ENCODE data around the gene VPS45. TPM values are rescaled to one million over a fixed set of nuclear protein-coding genes. Genes with fewer than 3 reads are reported as not detected.

VPS45 gene
- total RNA-seq, 1 donor from 2014 or later, result 41.5 TPM

DNA sequence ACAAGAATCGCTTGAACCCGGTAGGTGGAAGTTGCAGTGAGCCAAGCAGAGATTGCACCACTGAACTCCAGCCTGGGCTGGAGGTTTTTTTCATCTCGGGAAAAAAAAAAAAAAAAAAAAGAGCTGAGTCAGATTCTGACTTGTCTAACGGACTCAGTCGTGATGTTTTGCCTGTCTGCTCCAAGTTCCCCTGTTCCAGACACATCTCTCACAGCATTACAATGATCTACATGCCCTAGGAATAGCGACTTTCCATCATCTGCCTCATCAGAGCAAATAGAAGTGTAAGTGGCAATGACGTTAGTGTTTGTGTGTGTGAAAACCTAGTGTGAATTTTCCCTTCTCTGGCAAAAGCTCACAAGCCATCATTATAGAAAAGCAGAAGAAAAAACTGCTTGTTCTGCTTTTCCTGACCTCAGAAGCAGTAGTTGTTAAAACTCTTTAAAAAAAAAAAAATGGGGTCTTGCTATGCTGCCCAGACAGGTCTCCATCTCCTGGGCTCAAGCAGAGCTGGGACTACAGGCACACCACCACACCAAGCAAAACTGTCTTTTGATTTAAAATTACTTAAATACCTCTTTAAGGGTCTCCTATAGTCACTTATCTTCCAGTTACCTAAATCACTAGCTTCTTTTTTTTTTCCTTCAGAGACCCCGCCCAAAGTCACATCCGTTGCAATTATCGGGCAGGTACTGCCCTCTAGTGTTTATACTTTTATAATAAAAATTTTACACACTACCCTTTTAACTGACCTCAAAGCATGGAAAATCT is 119.4 kb downstream of the VPS45 start:
- Mint-ChIP-seq H3K4me3 (peak overlapping the region; percentile 24), H3K36me3 (no peaks in the 10 kb centered on the region), H3K27me3 (no peaks in the 10 kb centered on the region), H3K9me3 (no peaks in the 10 kb centered on the region), H3K27ac (peak overlapping the region; percentile 51), H3K4me1 (ENCODE audit: unreplicated experiment) (peaks cover 6% of the 10 kb centered on the region)
- TF ChIP-seq, protein P1, sequence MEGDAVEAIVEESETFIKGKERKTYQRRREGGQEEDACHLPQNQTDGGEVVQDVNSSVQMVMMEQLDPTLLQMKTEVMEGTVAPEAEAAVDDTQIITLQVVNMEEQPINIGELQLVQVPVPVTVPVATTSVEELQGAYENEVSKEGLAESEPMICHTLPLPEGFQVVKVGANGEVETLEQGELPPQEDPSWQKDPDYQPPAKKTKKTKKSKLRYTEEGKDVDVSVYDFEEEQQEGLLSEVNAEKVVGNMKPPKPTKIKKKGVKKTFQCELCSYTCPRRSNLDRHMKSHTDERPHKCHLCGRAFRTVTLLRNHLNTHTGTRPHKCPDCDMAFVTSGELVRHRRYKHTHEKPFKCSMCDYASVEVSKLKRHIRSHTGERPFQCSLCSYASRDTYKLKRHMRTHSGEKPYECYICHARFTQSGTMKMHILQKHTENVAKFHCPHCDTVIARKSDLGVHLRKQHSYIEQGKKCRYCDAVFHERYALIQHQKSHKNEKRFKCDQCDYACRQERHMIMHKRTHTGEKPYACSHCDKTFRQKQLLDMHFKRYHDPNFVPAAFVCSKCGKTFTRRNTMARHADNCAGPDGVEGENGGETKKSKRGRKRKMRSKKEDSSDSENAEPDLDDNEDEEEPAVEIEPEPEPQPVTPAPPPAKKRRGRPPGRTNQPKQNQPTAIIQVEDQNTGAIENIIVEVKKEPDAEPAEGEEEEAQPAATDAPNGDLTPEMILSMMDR (conservative IDR thresholded peaks at IDR 0.05), result peak; percentile 82
- DNase-seq (ENCODE audit: extremely low spot score, unreplicated experiment), result no peak

DNA sequence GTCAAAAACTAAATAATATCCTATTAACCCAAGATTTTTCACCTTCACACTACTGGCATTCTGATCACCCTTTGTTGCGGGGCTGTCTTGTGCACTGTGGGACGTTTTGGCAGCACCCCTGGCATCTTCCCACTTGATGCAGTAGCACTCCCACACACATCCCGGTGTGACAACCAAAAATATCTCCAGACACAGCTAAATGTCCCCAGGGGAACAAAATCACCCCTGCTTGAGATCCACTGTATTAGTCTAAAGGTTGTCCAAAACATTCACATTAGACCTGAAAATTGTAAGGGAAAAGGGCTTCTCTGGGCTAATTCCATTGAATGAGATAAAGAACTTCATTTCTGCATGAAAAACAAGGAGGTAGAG is 120.0 kb downstream of the VPS45 start:
- TF ChIP-seq, protein P1 (conservative IDR thresholded peaks at IDR 0.05), result peak; percentile 37
- Mint-ChIP-seq H3K36me3 (no peaks in the 10 kb centered on the region), H3K27ac (peak overlapping the region; percentile 51), H3K27me3 (no peaks in the 10 kb centered on the region), H3K9me3 (no peaks in the 10 kb centered on the region), H3K4me1 (ENCODE audit: unreplicated experiment) (peaks cover 6% of the 10 kb centered on the region), H3K4me3 (no peak overlapping the region)
- DNase-seq (ENCODE audit: extremely low spot score, unreplicated experiment), result no peak

DNA sequence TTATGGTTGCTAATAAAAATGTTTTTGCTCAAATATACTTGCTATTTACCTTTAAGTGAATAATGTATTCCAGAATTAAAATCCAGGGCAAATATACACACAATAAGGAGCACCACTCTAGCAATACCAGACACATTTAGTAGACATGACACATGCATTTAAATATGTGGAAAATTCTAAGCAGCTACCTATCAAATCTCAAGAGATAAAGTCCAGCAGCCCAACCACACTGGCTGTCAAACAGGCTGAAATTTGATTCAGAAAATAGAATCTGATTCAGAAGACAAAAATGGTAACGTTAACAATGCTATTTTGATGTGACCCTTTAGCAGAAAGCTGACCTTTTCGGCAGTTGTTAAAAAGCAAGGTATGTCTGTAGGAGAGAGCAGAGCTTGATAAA is 124.4 kb downstream of the VPS45 start:
- H3K36me3 Mint-ChIP-seq, result no peaks in the 10 kb centered on the region
- no peak overlapping the region for H3K4me3 Mint-ChIP-seq
- no peak for DNase-seq (ENCODE audit: extremely low spot score, unreplicated experiment)
- H3K27ac Mint-ChIP-seq, result peak overlapping the region; percentile 48
- H3K9me3 Mint-ChIP-seq, result no peaks in the 10 kb centered on the region
- no peaks in the 10 kb centered on the region for H3K27me3 Mint-ChIP-seq
- peaks cover 6% of the 10 kb centered on the region for H3K4me1 Mint-ChIP-seq (ENCODE audit: unreplicated experiment)
- TF ChIP-seq, protein P1 (conservative IDR thresholded peaks at IDR 0.05), result no peak

DNA sequence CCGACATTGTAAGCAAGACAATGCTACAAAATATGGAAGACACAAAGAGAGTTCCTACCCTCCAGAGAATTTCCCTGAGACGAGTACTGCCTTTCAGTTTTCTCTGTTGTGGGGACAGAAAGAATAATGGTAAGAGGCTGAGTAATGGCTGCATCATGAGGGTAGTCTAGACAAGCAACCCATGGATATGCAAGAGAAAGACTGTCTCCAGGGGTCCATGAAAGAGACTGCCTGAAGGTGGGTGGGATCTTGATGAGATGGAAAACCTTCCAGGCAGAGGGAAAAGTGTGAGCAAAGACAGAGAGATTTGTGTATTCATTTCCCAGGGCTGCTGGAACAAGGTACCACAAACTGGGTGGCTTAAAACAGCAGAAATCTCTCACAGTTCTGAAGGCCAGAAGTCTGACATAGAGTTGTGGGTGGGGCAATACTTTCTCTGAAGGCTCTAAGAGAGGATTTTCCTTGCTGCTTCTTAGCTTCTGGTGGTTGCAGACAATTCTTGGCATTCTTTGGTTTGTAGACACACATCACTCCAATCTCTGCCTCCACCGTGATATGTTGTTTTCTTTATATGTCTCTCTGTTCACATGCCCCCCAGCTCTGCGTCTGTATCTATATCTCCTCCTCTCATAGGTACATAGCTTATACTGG is 126.9 kb downstream of the VPS45 start:
- peaks cover 2% of the 10 kb centered on the region for H3K27me3 Mint-ChIP-seq
- H3K4me1 Mint-ChIP-seq (ENCODE audit: unreplicated experiment), result no peaks in the 10 kb centered on the region
- H3K27ac Mint-ChIP-seq, result no peak overlapping the region

More for the DNA sequence above, 126.9 kb downstream of the VPS45 start:
- Mint-ChIP-seq H3K9me3 (no peaks in the 10 kb centered on the region), H3K4me3 (no peak overlapping the region), H3K36me3 (no peaks in the 10 kb centered on the region)
- DNase-seq (ENCODE audit: extremely low spot score, unreplicated experiment), result no peak
- TF ChIP-seq, protein P1 (conservative IDR thresholded peaks at IDR 0.05), result no peak

Other genes with a start within 250 kb of the VPS45 start
- gene BOLA1, start 168.2 kb upstream of the VPS45 start, total RNA-seq (ENCODE audit: low replicate concordance), result 15.6 and 20.1 TPM in 2 replicates
- 5.4 and 16.2 TPM in 2 replicates for gene SV2A, start 149.9 kb upstream of the VPS45 start, total RNA-seq (ENCODE audit: low replicate concordance)
- gene SF3B4, start 140.0 kb upstream of the VPS45 start, total RNA-seq (ENCODE audit: low replicate concordance), result 60.8 and 72.2 TPM in 2 replicates
- gene MTMR11, start 130.9 kb upstream of the VPS45 start, total RNA-seq (ENCODE audit: low replicate concordance), result 21.0 and 33.1 TPM in 2 replicates
- 31.6 and 35.9 TPM in 2 replicates for gene OTUD7B, start 57.0 kb upstream of the VPS45 start, total RNA-seq (ENCODE audit: low replicate concordance)
- 27.1 and 72.0 TPM in 2 replicates for gene PLEKHO1, start 82.1 kb downstream of the VPS45 start, total RNA-seq (ENCODE audit: low replicate concordance)
- gene ANP32E, start 168.3 kb downstream of the VPS45 start, total RNA-seq (ENCODE audit: low replicate concordance), result 26.8 and 71.9 TPM in 2 replicates
- 0.43 and 42.9 TPM in 2 replicates for gene CA14, start 190.0 kb downstream of the VPS45 start, total RNA-seq (ENCODE audit: low replicate concordance)
- 148 and 174 TPM in 2 replicates for gene APH1A, start 201.2 kb downstream of the VPS45 start, total RNA-seq (ENCODE audit: low replicate concordance)
- 3.8 and 29.6 TPM in 2 replicates for gene C1orf54, start 205.0 kb downstream of the VPS45 start, total RNA-seq (ENCODE audit: low replicate concordance)
- gene CIART, start 214.8 kb downstream of the VPS45 start, total RNA-seq (ENCODE audit: low replicate concordance), result 1.4 and 5.1 TPM in 2 replicates
- 81.7 and 84.4 TPM in 2 replicates for gene MRPS21, start 226.1 kb downstream of the VPS45 start, total RNA-seq (ENCODE audit: low replicate concordance)